Measurements from ENCODE around the gene LRRC53. TPM values are rescaled to one million over a fixed set of nuclear protein-coding genes. Genes with fewer than 3 reads are reported as not detected.

LRRC53 gene
- total RNA-seq, 1 experiment from 2014 or later: not detected

GRCh38 chr1:74502432-74502831, 10.0 kb downstream of the LRRC53 start:
- intact Hi-C loops (cut with micrococcal nuclease; ENCODE audit: unreplicated experiment): no loop called here
- TF ChIP-seq, protein P1, sequence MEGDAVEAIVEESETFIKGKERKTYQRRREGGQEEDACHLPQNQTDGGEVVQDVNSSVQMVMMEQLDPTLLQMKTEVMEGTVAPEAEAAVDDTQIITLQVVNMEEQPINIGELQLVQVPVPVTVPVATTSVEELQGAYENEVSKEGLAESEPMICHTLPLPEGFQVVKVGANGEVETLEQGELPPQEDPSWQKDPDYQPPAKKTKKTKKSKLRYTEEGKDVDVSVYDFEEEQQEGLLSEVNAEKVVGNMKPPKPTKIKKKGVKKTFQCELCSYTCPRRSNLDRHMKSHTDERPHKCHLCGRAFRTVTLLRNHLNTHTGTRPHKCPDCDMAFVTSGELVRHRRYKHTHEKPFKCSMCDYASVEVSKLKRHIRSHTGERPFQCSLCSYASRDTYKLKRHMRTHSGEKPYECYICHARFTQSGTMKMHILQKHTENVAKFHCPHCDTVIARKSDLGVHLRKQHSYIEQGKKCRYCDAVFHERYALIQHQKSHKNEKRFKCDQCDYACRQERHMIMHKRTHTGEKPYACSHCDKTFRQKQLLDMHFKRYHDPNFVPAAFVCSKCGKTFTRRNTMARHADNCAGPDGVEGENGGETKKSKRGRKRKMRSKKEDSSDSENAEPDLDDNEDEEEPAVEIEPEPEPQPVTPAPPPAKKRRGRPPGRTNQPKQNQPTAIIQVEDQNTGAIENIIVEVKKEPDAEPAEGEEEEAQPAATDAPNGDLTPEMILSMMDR (conservative IDR thresholded peaks at IDR 0.05; ENCODE audit: low read depth, low read length): no peak
- TF ChIP-seq EZH2 (IDR thresholded peaks at IDR 0.05; ENCODE audit: borderline replicate concordance, low read depth, low read length, poor library complexity, severe bottlenecking): no peak
- Histone ChIP-seq H3K27ac (ENCODE audit: low read depth, low read length, poor library complexity, severe bottlenecking) (no peak overlapping the region), H3K36me3 (ENCODE audit: insufficient read depth, low read length, poor library complexity, severe bottlenecking) (no peaks in the 10 kb centered on the region), H3K27me3 (replicated peaks; ENCODE audit: insufficient read depth, low read depth, low read length, poor library complexity) (no peaks in the 10 kb centered on the region), H3K4me3 (ENCODE audit: low read depth, low read length, poor library complexity, severe bottlenecking) (no peak overlapping the region), H3K9me3 (ENCODE audit: low read depth, low read length, poor library complexity, severe bottlenecking) (no peaks in the 10 kb centered on the region), H3K4me1 (ENCODE audit: insufficient read depth, low read length, poor library complexity, severe bottlenecking) (no peaks in the 10 kb centered on the region)
- CTCF ChIA-PET: no interaction called here
- peak; percentile 62 for DNase-seq (ENCODE audit: low spot score)
- POLR2A ChIA-PET (ENCODE audit: low non-redundant PET): no interaction called here
- no TSS peak for BruUV-seq (replicated peaks)

DNA sequence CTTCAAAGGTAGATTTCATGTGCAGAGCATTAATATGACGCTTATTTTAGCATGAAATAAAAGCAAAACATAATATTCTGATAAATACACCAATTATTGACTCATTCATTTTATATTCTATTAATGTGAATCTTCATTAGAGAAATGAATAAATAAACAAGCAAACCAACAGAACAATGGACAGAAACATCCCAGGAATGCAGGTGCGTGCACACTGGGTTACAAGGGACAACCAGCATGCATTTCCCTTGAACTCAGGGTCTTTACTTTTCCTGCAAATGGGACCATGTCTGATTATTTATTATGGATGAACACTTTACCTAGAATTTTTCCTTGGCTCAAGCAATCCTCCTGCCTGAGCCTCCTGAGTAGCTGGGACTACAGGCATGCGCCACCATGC, 13.5 kb downstream of the LRRC53 start:
- Histone ChIP-seq H3K4me3 (ENCODE audit: low read depth, low read length, poor library complexity, severe bottlenecking) (no peak overlapping the region), H3K27ac (ENCODE audit: low read depth, low read length, poor library complexity, severe bottlenecking) (no peak overlapping the region), H3K36me3 (ENCODE audit: insufficient read depth, low read length, poor library complexity, severe bottlenecking) (no peaks in the 10 kb centered on the region), H3K9me3 (ENCODE audit: low read depth, low read length, poor library complexity, severe bottlenecking) (no peaks in the 10 kb centered on the region), H3K27me3 (replicated peaks; ENCODE audit: insufficient read depth, low read depth, low read length, poor library complexity) (peaks cover 16% of the 10 kb centered on the region), H3K4me1 (ENCODE audit: insufficient read depth, low read length, poor library complexity, severe bottlenecking) (no peaks in the 10 kb centered on the region)
- no peak for DNase-seq (ENCODE audit: low spot score)
- POLR2A ChIA-PET (ENCODE audit: low non-redundant PET): no interaction called here
- TF ChIP-seq, protein P1 (conservative IDR thresholded peaks at IDR 0.05; ENCODE audit: low read depth, low read length): no peak
- TF ChIP-seq EZH2 (IDR thresholded peaks at IDR 0.05; ENCODE audit: borderline replicate concordance, low read depth, low read length, poor library complexity, severe bottlenecking): no peak
- BruUV-seq (replicated peaks): no TSS peak
- CTCF ChIA-PET: no interaction called here
- intact Hi-C loops (cut with micrococcal nuclease; ENCODE audit: unreplicated experiment): no loop called here

DNA sequence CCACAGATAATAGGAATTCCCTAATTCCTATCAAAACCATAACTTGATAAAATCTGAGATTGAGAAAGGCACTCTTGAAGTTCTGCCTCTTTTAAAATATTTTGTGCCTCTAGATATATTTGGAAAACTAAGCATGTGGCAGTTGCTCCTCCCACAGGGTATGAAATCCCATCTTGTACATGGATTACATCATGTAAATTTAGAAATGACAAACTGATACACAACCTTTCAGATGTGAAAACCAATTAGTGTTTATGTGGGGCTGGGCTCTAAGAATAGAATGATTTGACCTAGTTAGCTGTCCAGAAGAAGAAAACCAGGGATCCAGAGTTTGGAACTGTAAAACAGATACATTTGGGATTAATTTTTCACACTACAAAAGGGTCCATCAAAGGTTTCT, 15.7 kb downstream of the LRRC53 start:
- TF ChIP-seq, protein P1 (conservative IDR thresholded peaks at IDR 0.05; ENCODE audit: low read depth, low read length): no peak
- no peak for TF ChIP-seq EZH2 (IDR thresholded peaks at IDR 0.05; ENCODE audit: borderline replicate concordance, low read depth, low read length, poor library complexity, severe bottlenecking)
- ChIA-PET CTCF (no interaction called here), POLR2A (ENCODE audit: low non-redundant PET) (no interaction called here)
- intact Hi-C loops (cut with micrococcal nuclease; ENCODE audit: unreplicated experiment): no loop called here
- Histone ChIP-seq H3K9me3 (ENCODE audit: low read depth, low read length, poor library complexity, severe bottlenecking) (no peaks in the 10 kb centered on the region), H3K36me3 (ENCODE audit: insufficient read depth, low read length, poor library complexity, severe bottlenecking) (no peaks in the 10 kb centered on the region), H3K4me1 (ENCODE audit: insufficient read depth, low read length, poor library complexity, severe bottlenecking) (no peaks in the 10 kb centered on the region), H3K4me3 (ENCODE audit: low read depth, low read length, poor library complexity, severe bottlenecking) (no peak overlapping the region), H3K27me3 (replicated peaks; ENCODE audit: insufficient read depth, low read depth, low read length, poor library complexity) (peaks cover 25% of the 10 kb centered on the region), H3K27ac (ENCODE audit: low read depth, low read length, poor library complexity, severe bottlenecking) (no peak overlapping the region)
- BruUV-seq (replicated peaks): no TSS peak
- DNase-seq (ENCODE audit: low spot score): no peak
